ENCODE measurements around the gene MIF4GD. TPM values are rescaled to one million over a fixed set of nuclear protein-coding genes. Genes with fewer than 3 reads are reported as not detected.

MIF4GD gene
- total RNA-seq, 1 donor from 2014 or later, result 12.8 TPM

DNA sequence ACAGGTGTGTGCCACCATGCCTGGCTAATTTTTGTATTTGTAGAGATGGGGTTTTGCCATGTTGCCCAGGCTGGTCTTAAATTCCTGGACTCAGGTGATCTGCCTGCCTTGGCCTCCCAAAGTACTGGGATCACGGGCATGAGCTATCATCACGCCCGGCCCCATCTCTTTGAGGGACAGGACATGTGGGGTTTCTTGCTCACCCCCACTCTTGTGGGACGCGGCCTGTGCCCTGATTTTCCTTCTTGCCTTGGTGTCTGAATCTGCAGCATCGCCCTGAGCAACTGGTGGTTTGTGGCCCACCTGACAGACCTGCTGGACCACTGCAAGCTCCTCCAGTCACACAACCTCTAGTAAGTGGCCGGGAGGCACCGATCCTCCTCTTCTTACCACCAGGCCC is 40.0 kb downstream of the MIF4GD start:
- Mint-ChIP-seq H3K36me3 (ENCODE audit: unreplicated experiment) (no peaks in the 10 kb centered on the region), H3K9me3 (ENCODE audit: unreplicated experiment) (peaks cover 1% of the 10 kb centered on the region), H3K4me3 (ENCODE audit: unreplicated experiment) (no peak overlapping the region), H3K27me3 (ENCODE audit: unreplicated experiment) (peaks cover 1% of the 10 kb centered on the region), H3K4me1 (ENCODE audit: low read depth, unreplicated experiment) (no peaks in the 10 kb centered on the region), H3K27ac (ENCODE audit: unreplicated experiment) (no peak overlapping the region)
- TF ChIP-seq, protein P1, sequence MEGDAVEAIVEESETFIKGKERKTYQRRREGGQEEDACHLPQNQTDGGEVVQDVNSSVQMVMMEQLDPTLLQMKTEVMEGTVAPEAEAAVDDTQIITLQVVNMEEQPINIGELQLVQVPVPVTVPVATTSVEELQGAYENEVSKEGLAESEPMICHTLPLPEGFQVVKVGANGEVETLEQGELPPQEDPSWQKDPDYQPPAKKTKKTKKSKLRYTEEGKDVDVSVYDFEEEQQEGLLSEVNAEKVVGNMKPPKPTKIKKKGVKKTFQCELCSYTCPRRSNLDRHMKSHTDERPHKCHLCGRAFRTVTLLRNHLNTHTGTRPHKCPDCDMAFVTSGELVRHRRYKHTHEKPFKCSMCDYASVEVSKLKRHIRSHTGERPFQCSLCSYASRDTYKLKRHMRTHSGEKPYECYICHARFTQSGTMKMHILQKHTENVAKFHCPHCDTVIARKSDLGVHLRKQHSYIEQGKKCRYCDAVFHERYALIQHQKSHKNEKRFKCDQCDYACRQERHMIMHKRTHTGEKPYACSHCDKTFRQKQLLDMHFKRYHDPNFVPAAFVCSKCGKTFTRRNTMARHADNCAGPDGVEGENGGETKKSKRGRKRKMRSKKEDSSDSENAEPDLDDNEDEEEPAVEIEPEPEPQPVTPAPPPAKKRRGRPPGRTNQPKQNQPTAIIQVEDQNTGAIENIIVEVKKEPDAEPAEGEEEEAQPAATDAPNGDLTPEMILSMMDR (IDR thresholded peaks at IDR 0.05; ENCODE audit: partially characterized antibody, unreplicated experiment), result no peak
- no peak for DNase-seq

DNA sequence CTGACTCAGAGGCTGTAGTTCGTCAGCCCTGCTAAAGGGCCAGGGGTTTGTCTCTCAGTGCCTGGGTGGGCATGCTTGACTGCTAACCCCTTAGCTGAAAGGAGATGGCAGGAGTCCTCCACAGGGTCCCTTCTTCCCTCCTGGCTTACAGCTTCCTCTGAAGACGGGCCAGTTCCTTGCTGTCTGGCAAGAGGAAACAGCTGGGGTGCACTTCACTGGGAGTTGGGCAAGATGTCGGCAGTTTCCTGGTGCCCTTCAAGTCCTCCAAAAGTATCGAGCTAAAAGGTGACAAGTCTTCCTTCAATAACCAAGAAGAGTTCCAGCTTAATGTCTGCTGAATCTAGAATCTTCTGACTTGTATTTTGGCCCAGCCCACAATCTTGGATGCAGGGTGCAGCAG is 42.2 kb downstream of the MIF4GD start:
- Mint-ChIP-seq H3K27ac (ENCODE audit: unreplicated experiment) (no peak overlapping the region), H3K36me3 (ENCODE audit: unreplicated experiment) (no peaks in the 10 kb centered on the region), H3K9me3 (ENCODE audit: unreplicated experiment) (peaks cover 1% of the 10 kb centered on the region), H3K4me1 (ENCODE audit: low read depth, unreplicated experiment) (peaks cover 1% of the 10 kb centered on the region), H3K27me3 (ENCODE audit: unreplicated experiment) (peaks cover 4% of the 10 kb centered on the region), H3K4me3 (ENCODE audit: unreplicated experiment) (no peak overlapping the region)
- no peak for DNase-seq
- TF ChIP-seq, protein P1 (IDR thresholded peaks at IDR 0.05; ENCODE audit: partially characterized antibody, unreplicated experiment), result no peak

DNA sequence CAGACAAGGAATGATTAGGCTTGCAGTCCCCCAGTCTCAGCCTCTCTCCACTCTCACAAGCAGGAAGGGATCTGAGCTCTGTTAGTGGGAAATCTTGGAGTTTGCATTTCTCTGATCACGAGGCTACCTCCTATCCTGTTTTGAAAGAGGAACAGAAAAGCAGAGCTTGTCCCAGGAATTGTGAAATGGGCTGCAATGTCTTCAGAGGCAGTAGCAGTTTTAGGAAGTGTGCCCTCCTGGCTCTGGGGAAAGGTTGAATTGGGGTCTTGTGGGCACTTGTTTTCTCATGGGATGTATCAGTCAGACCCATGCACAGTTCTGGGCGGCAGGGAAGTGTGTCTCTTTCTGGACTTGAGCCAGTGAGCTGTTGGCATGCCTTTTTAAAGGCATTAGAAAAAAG is 42.7 kb downstream of the MIF4GD start:
- Mint-ChIP-seq H3K9me3 (ENCODE audit: unreplicated experiment) (peaks cover 1% of the 10 kb centered on the region), H3K27ac (ENCODE audit: unreplicated experiment) (no peak overlapping the region), H3K4me3 (ENCODE audit: unreplicated experiment) (no peak overlapping the region), H3K4me1 (ENCODE audit: low read depth, unreplicated experiment) (peaks cover 1% of the 10 kb centered on the region), H3K36me3 (ENCODE audit: unreplicated experiment) (no peaks in the 10 kb centered on the region), H3K27me3 (ENCODE audit: unreplicated experiment) (peaks cover 4% of the 10 kb centered on the region)
- TF ChIP-seq, protein P1 (IDR thresholded peaks at IDR 0.05; ENCODE audit: partially characterized antibody, unreplicated experiment), result no peak
- DNase-seq, result no peak

DNA sequence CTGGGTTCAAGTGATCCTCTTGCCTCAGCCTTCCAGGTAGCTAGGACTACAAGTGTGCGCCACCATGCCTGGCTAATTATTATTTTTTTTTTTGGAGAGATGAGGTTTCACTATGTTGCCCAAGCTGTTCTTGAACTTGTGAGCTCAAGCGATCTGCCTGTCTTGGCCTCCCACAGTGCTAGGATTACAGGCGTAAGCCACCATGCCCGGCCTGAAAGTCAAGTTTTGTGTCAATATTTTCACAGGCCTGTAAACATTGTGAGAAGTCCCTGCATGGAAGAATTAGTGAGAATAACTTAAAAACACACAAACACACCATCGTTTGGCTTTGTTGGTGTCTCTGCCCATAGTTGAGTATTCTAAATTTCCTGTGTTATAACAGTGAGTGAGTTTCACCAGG is 43.3 kb downstream of the MIF4GD start:
- Mint-ChIP-seq H3K9me3 (ENCODE audit: unreplicated experiment) (no peaks in the 10 kb centered on the region), H3K36me3 (ENCODE audit: unreplicated experiment) (no peaks in the 10 kb centered on the region), H3K27me3 (ENCODE audit: unreplicated experiment) (peaks cover 2% of the 10 kb centered on the region), H3K4me1 (ENCODE audit: low read depth, unreplicated experiment) (peaks cover 1% of the 10 kb centered on the region), H3K27ac (ENCODE audit: unreplicated experiment) (no peak overlapping the region), H3K4me3 (ENCODE audit: unreplicated experiment) (no peak overlapping the region)
- TF ChIP-seq, protein P1 (IDR thresholded peaks at IDR 0.05; ENCODE audit: partially characterized antibody, unreplicated experiment), result no peak
- DNase-seq, result no peak

DNA sequence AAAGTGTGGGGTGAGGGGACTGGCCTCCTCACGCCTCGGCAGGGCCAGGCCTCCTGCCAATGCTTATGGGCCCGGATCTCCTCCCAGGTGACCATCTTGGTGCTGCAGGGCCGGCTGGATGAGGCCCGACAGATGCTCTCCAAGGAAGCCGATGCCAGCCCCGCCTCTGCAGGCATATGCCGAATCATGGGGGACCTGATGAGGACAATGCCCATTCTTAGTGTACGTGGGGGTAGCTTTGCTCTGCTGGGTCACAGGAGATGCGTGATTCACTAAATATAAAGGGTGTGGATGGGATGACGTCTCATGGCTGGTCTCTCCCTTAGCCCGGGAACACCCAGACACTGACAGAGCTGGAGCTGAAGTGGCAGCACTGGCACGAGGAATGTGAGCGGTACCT is 46.0 kb downstream of the MIF4GD start:
- H3K27ac Mint-ChIP-seq (ENCODE audit: unreplicated experiment), result no peak overlapping the region
- no peak for DNase-seq
- no peaks in the 10 kb centered on the region for H3K9me3 Mint-ChIP-seq (ENCODE audit: unreplicated experiment)
- no peak overlapping the region for H3K4me3 Mint-ChIP-seq (ENCODE audit: unreplicated experiment)
- peaks cover 2% of the 10 kb centered on the region for H3K27me3 Mint-ChIP-seq (ENCODE audit: unreplicated experiment)
- H3K36me3 Mint-ChIP-seq (ENCODE audit: unreplicated experiment), result no peaks in the 10 kb centered on the region
- peaks cover 1% of the 10 kb centered on the region for H3K4me1 Mint-ChIP-seq (ENCODE audit: low read depth, unreplicated experiment)
- TF ChIP-seq, protein P1 (IDR thresholded peaks at IDR 0.05; ENCODE audit: partially characterized antibody, unreplicated experiment), result no peak

All from glutamatergic neuron (in vitro differentiated cells).